GM19324 (cell line): ENCODE results near the gene KCNG1.

Experiments used
- ATAC-seq: cut with Tn5 transposase; IDR thresholded peaks from one replicate; pipeline ENCODE4 v1.9.1; 2021; ENCODE audit warnings: mild to moderate bottlenecking, moderate library complexity; ENCODE audit not compliant: unreplicated experiment, low FRiP score

Gene KCNG1

GRCh38 chr20:50957798-50958614 lies 64.9 kb downstream of the KCNG1 start, which contains the start of gene DPM1:
Gene DPM1 (minus strand): TSS chr20:50958532. CDS start chr20:50958523, 9 bp downstream.
- ATAC-seq, result peak; percentile 88

DNA sequence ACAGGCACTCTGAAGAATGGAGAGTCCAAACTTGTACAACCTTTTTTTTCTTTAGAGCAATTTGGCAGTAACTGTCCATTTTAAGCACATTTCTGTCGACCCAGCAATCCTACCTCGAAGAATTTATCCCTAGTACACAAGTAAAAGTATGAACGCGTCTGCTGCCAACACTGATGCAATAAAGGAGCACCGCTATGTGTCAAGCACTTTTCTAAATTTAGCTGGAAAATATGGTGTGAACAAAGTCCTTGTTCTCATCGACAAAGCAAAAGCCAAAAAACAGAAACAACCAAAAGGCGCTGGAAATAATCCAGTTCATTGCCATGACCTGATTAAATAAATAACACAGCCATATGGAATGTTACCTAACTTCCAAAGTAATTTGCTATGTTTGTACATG lies 65.6 kb downstream of the KCNG1 start:
- no peak for ATAC-seq

DNA sequence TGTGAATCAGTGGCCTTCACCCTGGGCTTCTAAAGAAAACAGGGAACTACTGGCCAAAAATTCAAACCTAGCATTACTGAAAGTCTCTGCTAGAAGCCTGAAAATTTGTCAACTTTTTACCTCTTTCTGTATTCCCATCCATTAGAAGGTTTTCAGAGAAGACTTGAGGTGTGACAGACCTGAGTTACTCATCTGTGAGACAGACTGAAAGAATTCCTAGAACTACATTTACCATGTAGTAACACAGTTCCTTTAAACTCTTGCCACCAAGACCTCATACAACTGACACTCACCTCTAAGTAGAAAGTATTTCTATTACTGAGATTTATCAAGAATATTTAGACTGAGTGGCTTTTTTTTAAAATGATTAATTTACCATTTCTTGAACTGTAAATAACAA lies 69.1 kb downstream of the KCNG1 start:
- no peak for ATAC-seq
